Astrocyte of the spinal cord (primary cell): ENCODE measurements around the gene CCDC32.

Experiments
- DNase-seq: peaks from one replicate; pipeline ENCODE4 v3.0.0; 2011; ENCODE audit warnings: low read depth, low spot score
- H3K4me3 ChIP-seq: 2 replicates; pipeline ENCODE4 v1.5.1; 2011; ENCODE audit warnings: low read depth, mild to moderate bottlenecking, low read length, moderate library complexity
- CTCF ChIP-seq: IDR thresholded peaks from 2 replicates; pipeline ENCODE4 v1.5.1; 2012; ENCODE audit warnings: low read depth, mild to moderate bottlenecking, low read length, inconsistent platforms
- in situ Hi-C: cut with HindIII; loops from 2 replicates; pipeline ENCODE4 v1.10.0; 2017; ENCODE audit warnings: low sequenced_read_pairs

CCDC32 gene

GRCh38 chr15:40597024-40597423 is 32.2 kb upstream of the CCDC32 start:
- in situ Hi-C loops: no loop called here
- TF ChIP-seq CTCF: no peak
- H3K4me3 ChIP-seq: no peak overlapping the region
- DNase-seq: no peak

- TF ChIP-seq CTCF: no peak
- no peak for DNase-seq
- peak overlapping the region; percentile 95 for H3K4me3 ChIP-seq
- in situ Hi-C loops: no loop called here
Measured at GRCh38 chr15:40595773-40596172, 30.9 kb upstream of the CCDC32 start.

GRCh38 chr15:40595219-40595618 is 30.4 kb upstream of the CCDC32 start:
- DNase-seq: peak; percentile 7
- TF ChIP-seq CTCF: no peak
- peak overlapping the region; percentile 95 for H3K4me3 ChIP-seq
- in situ Hi-C loops: no loop called here

- H3K4me3 ChIP-seq: peak overlapping the region; percentile 95
- TF ChIP-seq CTCF: peak; percentile 22
- in situ Hi-C loops: no loop called here
- peak; percentile 64 for DNase-seq
Measured at GRCh38 chr15:40594429-40594836, 29.6 kb upstream of the CCDC32 start.

GRCh38 chr15:40593588-40594428 is 29.0 kb upstream of the CCDC32 start, which contains the start of gene KNL1:
KNL1 (plus strand) TSS chr15:40594249; CDS start chr15:40602932, 8,683 bp downstream.
- TF ChIP-seq CTCF: no peak
- peak within 1 kb of the TSS; percentile 95 for H3K4me3 ChIP-seq
- peak; percentile 97 for DNase-seq
- in situ Hi-C loops: no loop called here

GRCh38 chr15:40593165-40593564 is 28.3 kb upstream of the CCDC32 start:
- in situ Hi-C loops: no loop called here
- TF ChIP-seq CTCF: no peak
- H3K4me3 ChIP-seq: no peak overlapping the region

More at GRCh38 chr15:40593165-40593564, 28.3 kb upstream of the CCDC32 start:
- DNase-seq: no peak
